GM18907 (cell line): ENCODE measurements around the gene DNHD1.

Source experiments
- ATAC-seq: cut with Tn5 transposase; IDR thresholded peaks from one replicate; pipeline ENCODE4 v1.9.1; 2021; ENCODE audit warnings: mild to moderate bottlenecking, moderate library complexity; ENCODE audit not compliant: unreplicated experiment

The DNHD1 gene

GRCh38 chr11:6526411-6527135, 29.5 kb downstream of the DNHD1 start:
- no peak for ATAC-seq

- ATAC-seq = no peak
Observed at GRCh38 chr11:6529266-6529665, 32.2 kb downstream of the DNHD1 start.

- no peak for ATAC-seq
Observed at GRCh38 chr11:6530848-6531247, 33.8 kb downstream of the DNHD1 start.

- ATAC-seq = no peak
Observed at GRCh38 chr11:6531267-6531752, 34.2 kb downstream of the DNHD1 start.

- ATAC-seq = no peak
Observed at GRCh38 chr11:6538456-6538855, 41.4 kb downstream of the DNHD1 start.

- no peak for ATAC-seq
Observed at GRCh38 chr11:6538945-6539344, 41.9 kb downstream of the DNHD1 start.

GRCh38 chr11:6539748-6540268, 42.7 kb downstream of the DNHD1 start:
- no peak for ATAC-seq

GRCh38 chr11:6541356-6541755, 44.3 kb downstream of the DNHD1 start:
- no peak for ATAC-seq

- no peak for ATAC-seq
Observed at GRCh38 chr11:6542727-6543126, 45.6 kb downstream of the DNHD1 start.

- ATAC-seq = no peak
Observed at GRCh38 chr11:6544921-6545850, 48.1 kb downstream of the DNHD1 start.

GRCh38 chr11:6545917-6546605, 49.0 kb downstream of the DNHD1 start:
- ATAC-seq = no peak

- no peak for ATAC-seq
Observed at GRCh38 chr11:6546735-6547134, 49.7 kb downstream of the DNHD1 start.

- ATAC-seq = no peak
Observed at GRCh38 chr11:6547177-6547576, 50.1 kb downstream of the DNHD1 start.

- ATAC-seq = no peak
Observed at GRCh38 chr11:6548121-6548520, 51.0 kb downstream of the DNHD1 start.

- ATAC-seq = no peak
Observed at GRCh38 chr11:6548641-6549040, 51.6 kb downstream of the DNHD1 start.

GRCh38 chr11:6553634-6554033, 56.6 kb downstream of the DNHD1 start:
- ATAC-seq = no peak

GRCh38 chr11:6554828-6555706, 58.0 kb downstream of the DNHD1 start:
- no peak for ATAC-seq

GRCh38 chr11:6556139-6556949, 59.3 kb downstream of the DNHD1 start:
- no peak for ATAC-seq

- ATAC-seq = no peak
Observed at GRCh38 chr11:6557063-6557462, 60.0 kb downstream of the DNHD1 start.
